HEK293 (cell line): ENCODE measurements around the gene SSBP3.

Experiments
- CTCF ChIA-PET: fragments of 350-600 bp; formaldehyde crosslinking; extraction: SDS; loops from one replicate; lab custom pipeline; 2021; ENCODE audit warnings: antibody characterized with exemption; lab: Yijun Ruan, JAX
- POLR2A ChIA-PET: fragments of 300-600 bp; formaldehyde crosslinking; extraction: SDS; loops from one replicate; lab custom pipeline; 2020; ENCODE audit warnings: antibody characterized with exemption, inconsistent platforms; lab: Yijun Ruan, JAX
- H3K27ac ChIP-seq: fragments of 200-500 bp; sonication (Bioruptor generic); 2 replicates; pipeline ENCODE4 v1.5.1; 2014; ENCODE audit warnings: low read depth, low read length, control low read depth, inconsistent platforms; ENCODE audit errors: extremely low read depth
- H3K36me3 ChIP-seq, 2 experiments: fragments of 200-500 bp in 1 of 2; sonication (Bioruptor generic) in 1 of 2; 1 replicate in 1 of 2; 2 replicates in 1 of 2; pipeline ENCODE4 v1.5.1; 2014 to 2017; ENCODE audit warnings: inconsistent platforms in 2 of 2, low read length in 2 of 2; ENCODE audit not compliant: control insufficient read depth in 2 of 2, insufficient read depth in 1 of 2
- H3K4me1 ChIP-seq: fragments of 200-500 bp; sonication (Bioruptor generic); 2 replicates; pipeline ENCODE4 v1.5.1; 2014; ENCODE audit warnings: mild to moderate bottlenecking, low read length, inconsistent platforms; ENCODE audit not compliant: control insufficient read depth, insufficient read depth
- H3K4me3 ChIP-seq: 2 replicates; pipeline ENCODE4 v1.5.1; 2011; ENCODE audit warnings: low read depth, mild to moderate bottlenecking, control low read depth, low read length, moderate library complexity
- H3K9me3 ChIP-seq: fragments of 200-500 bp; sonication (Bioruptor generic); 2 replicates; pipeline ENCODE4 v1.5.1; 2014; ENCODE audit warnings: low read depth, low read length, inconsistent platforms; ENCODE audit not compliant: control insufficient read depth, insufficient read depth
- EGR2 ChIP-seq: fragments of 450-650 bp; formaldehyde crosslinking; IDR thresholded peaks from 2 replicates; pipeline ENCODE4 v1.5.1; 2016; ENCODE audit warnings: low read depth, missing biosample characterization, missing genetic modification characterization
- GLI4 ChIP-seq: fragments of 450-650 bp; formaldehyde crosslinking; IDR thresholded peaks from 2 replicates; pipeline ENCODE4 v1.5.1; 2016; ENCODE audit warnings: missing biosample characterization, missing genetic modification characterization
- GLIS2 ChIP-seq: fragments of 450-650 bp; formaldehyde crosslinking; IDR thresholded peaks from 2 replicates; pipeline ENCODE4 v1.5.1; 2016; ENCODE audit warnings: missing biosample characterization, missing genetic modification characterization
- HOXC10 ChIP-seq: sonication (generic); formaldehyde crosslinking; IDR thresholded peaks from 2 replicates; pipeline ENCODE4 v1.8.1; 2023; ENCODE audit warnings: mild to moderate bottlenecking, missing genetic modification reagents
- IKZF3 ChIP-seq: fragments of 450-650 bp; IDR thresholded peaks from 2 replicates; pipeline ENCODE4 v1.5.0; 2018; ENCODE audit warnings: missing biosample characterization, mild to moderate bottlenecking, missing genetic modification characterization, moderate library complexity
- KLF16 ChIP-seq: fragments of 450-650 bp; formaldehyde crosslinking; IDR thresholded peaks from 2 replicates; pipeline ENCODE4 v1.5.1; 2017; ENCODE audit warnings: missing biosample characterization, missing genetic modification characterization
- KLF9 ChIP-seq: fragments of 450-650 bp; formaldehyde crosslinking; IDR thresholded peaks from 2 replicates; pipeline ENCODE4 v1.5.1; 2016; ENCODE audit warnings: missing biosample characterization, missing genetic modification characterization, low read depth
- MEIS1 ChIP-seq: sonication (generic); formaldehyde crosslinking; IDR thresholded peaks from 2 replicates; pipeline ENCODE4 v1.8.1; 2022; ENCODE audit warnings: missing genetic modification reagents, mild to moderate bottlenecking, borderline replicate concordance
- PRDM10 ChIP-seq: fragments of 450-650 bp; formaldehyde crosslinking; IDR thresholded peaks from 2 replicates; pipeline ENCODE4 v1.5.1; 2016; ENCODE audit warnings: missing biosample characterization, missing genetic modification characterization
- YY1 ChIP-seq: fragments of 450-650 bp; formaldehyde crosslinking; IDR thresholded peaks from 2 replicates; pipeline ENCODE4 v1.5.1; 2018; ENCODE audit warnings: missing biosample characterization, missing genetic modification characterization
- ZBTB8A ChIP-seq: fragments of 450-650 bp; formaldehyde crosslinking; IDR thresholded peaks from 2 replicates; pipeline ENCODE4 v1.5.1; 2016; ENCODE audit warnings: missing biosample characterization, missing genetic modification characterization
- ZIC2 ChIP-seq: fragments of 450-650 bp; formaldehyde crosslinking; IDR thresholded peaks from 2 replicates; pipeline ENCODE4 v1.5.1; 2016; ENCODE audit warnings: missing biosample characterization, missing genetic modification characterization
- ZNF121 ChIP-seq: fragments of 450-650 bp; formaldehyde crosslinking; IDR thresholded peaks from 2 replicates; pipeline ENCODE4 v1.5.1; 2016; ENCODE audit warnings: missing biosample characterization, missing genetic modification characterization
- ZNF221 ChIP-seq: fragments of 450-650 bp; formaldehyde crosslinking; IDR thresholded peaks from 2 replicates; pipeline ENCODE4 v1.5.1; 2017; ENCODE audit warnings: missing biosample characterization, missing genetic modification characterization, borderline replicate concordance
- ZNF223 ChIP-seq: fragments of 450-650 bp; formaldehyde crosslinking; IDR thresholded peaks from 2 replicates; pipeline ENCODE4 v1.5.1; 2016; ENCODE audit warnings: missing biosample characterization, missing genetic modification characterization
- ZNF324 ChIP-seq: fragments of 450-650 bp; formaldehyde crosslinking; IDR thresholded peaks from 2 replicates; pipeline ENCODE4 v1.5.1; 2016; ENCODE audit warnings: missing biosample characterization, missing genetic modification characterization
- ZNF555 ChIP-seq: fragments of 450-650 bp; formaldehyde crosslinking; conservative IDR thresholded peaks from 2 replicates; pipeline ENCODE4 v1.5.1; 2017; ENCODE audit warnings: missing biosample characterization, mild to moderate bottlenecking, missing genetic modification characterization, inconsistent platforms
- ZNF560 ChIP-seq: fragments of 450-650 bp; formaldehyde crosslinking; IDR thresholded peaks from 2 replicates; pipeline ENCODE4 v1.5.1; 2017; ENCODE audit warnings: missing biosample characterization, missing genetic modification characterization, borderline replicate concordance
- ZNF585B ChIP-seq: fragments of 450-650 bp; formaldehyde crosslinking; IDR thresholded peaks from 2 replicates; pipeline ENCODE4 v1.5.1; 2016; ENCODE audit warnings: missing biosample characterization, missing genetic modification characterization
- ZNF639 ChIP-seq: fragments of 450-650 bp; formaldehyde crosslinking; IDR thresholded peaks from 2 replicates; pipeline ENCODE4 v1.5.1; 2016; ENCODE audit warnings: missing biosample characterization, missing genetic modification characterization
- ZNF677 ChIP-seq: fragments of 450-650 bp; IDR thresholded peaks from 2 replicates; pipeline ENCODE4 v1.5.0; 2018; ENCODE audit warnings: missing biosample characterization, mild to moderate bottlenecking, missing genetic modification characterization, moderate library complexity
- ZNF747 ChIP-seq: fragments of 450-650 bp; formaldehyde crosslinking; IDR thresholded peaks from 2 replicates; pipeline ENCODE4 v1.5.1; 2016; ENCODE audit warnings: missing biosample characterization, missing genetic modification characterization
- ZNF777 ChIP-seq: fragments of 450-650 bp; formaldehyde crosslinking; IDR thresholded peaks from 2 replicates; pipeline ENCODE4 v1.5.1; 2017; ENCODE audit warnings: missing biosample characterization, missing genetic modification characterization, borderline replicate concordance
- ZNF792 ChIP-seq: fragments of 450-650 bp; formaldehyde crosslinking; IDR thresholded peaks from 2 replicates; pipeline ENCODE4 v1.5.1; 2016; ENCODE audit warnings: missing biosample characterization, missing genetic modification characterization
- TF ChIP-seq, protein P1 (sequence below): fragments of 450-650 bp; formaldehyde crosslinking; IDR thresholded peaks from 2 replicates; pipeline ENCODE4 v1.5.1; 2017; ENCODE audit warnings: missing biosample characterization, missing genetic modification characterization
- TF ChIP-seq, protein P2 (sequence below): fragments of 450-650 bp; formaldehyde crosslinking; IDR thresholded peaks from 2 replicates; pipeline ENCODE4 v1.5.1; 2016; ENCODE audit warnings: missing biosample characterization, missing genetic modification characterization
- TF ChIP-seq, protein P3 (sequence below): fragments of 450-650 bp; formaldehyde crosslinking; IDR thresholded peaks from 2 replicates; pipeline ENCODE4 v1.5.1; 2016; ENCODE audit warnings: missing biosample characterization, missing genetic modification characterization

The SSBP3 gene

DNA sequence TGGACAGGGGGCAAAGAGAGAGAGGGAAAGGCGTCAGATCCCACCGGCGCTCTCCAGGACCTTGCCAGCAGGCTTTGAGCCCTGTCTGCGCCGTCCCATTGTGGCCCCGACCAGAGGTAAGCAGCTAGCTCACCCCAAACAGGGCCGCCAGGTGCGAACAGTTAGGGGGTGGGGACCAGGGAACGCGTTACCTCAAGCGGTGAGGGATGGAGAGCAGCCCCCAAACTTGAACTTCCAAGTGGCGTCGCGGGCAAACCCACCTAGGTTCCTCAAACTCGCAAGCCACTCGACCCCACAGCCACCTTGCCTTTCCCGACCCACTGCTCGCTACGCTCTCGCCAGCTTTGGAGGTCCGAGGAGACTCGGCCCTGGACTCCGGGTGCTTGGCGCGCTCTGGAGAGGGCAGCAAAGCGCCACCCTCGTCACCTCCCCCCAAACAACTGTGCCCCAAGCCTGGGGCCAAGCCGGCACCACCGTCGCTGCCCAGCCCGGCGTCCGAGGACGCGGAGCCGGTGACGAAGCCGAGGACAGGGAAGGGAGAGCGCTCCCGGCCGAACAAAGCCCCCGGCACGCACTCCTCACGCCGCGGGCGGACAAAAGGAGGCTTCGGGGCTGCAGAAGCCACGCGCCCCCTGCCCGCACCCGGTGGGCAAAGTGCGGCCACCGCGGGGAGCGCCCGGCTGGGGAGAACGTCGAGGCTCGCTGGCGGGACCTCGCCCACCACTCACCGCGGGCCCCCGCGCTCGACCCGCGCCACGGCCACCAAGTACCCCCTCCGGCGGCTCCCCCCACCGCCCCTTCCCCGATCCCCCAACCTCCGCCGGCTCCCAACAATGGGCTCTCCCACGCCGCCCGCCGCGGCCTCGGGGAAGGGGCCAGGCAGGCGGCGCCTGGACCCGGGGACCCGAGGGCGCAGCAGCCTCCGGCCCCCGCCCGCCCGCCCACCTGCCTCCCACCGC lies 976 bp downstream of the SSBP3 start (continued):
- TF ChIP-seq, protein P1, sequence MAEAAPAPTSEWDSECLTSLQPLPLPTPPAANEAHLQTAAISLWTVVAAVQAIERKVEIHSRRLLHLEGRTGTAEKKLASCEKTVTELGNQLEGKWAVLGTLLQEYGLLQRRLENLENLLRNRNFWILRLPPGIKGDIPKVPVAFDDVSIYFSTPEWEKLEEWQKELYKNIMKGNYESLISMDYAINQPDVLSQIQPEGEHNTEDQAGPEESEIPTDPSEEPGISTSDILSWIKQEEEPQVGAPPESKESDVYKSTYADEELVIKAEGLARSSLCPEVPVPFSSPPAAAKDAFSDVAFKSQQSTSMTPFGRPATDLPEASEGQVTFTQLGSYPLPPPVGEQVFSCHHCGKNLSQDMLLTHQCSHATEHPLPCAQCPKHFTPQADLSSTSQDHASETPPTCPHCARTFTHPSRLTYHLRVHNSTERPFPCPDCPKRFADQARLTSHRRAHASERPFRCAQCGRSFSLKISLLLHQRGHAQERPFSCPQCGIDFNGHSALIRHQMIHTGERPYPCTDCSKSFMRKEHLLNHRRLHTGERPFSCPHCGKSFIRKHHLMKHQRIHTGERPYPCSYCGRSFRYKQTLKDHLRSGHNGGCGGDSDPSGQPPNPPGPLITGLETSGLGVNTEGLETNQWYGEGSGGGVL (tag by site-specific recombination), result peak; percentile 49
- TF ChIP-seq ZBTB8A (tag by site-specific recombination) (peak; percentile 74), PRDM10 (no peak), ZNF223 (peak; percentile 24; the same call in 1 of the 2 replicates), ZIC2 (tag by site-specific recombination) (peak; percentile 51; the same call in 1 of the 2 replicates), KLF9 (peak; percentile 20; the same call in 1 of the 2 replicates), ZNF639 (no peak), GLI4 (tag by site-specific recombination) (no peak), ZNF677 (tag by site-specific recombination) (no peak), GLIS2 (tag by site-specific recombination) (peak; percentile 74), IKZF3 (tag by site-specific recombination) (no peak)
- TF ChIP-seq, protein P2, sequence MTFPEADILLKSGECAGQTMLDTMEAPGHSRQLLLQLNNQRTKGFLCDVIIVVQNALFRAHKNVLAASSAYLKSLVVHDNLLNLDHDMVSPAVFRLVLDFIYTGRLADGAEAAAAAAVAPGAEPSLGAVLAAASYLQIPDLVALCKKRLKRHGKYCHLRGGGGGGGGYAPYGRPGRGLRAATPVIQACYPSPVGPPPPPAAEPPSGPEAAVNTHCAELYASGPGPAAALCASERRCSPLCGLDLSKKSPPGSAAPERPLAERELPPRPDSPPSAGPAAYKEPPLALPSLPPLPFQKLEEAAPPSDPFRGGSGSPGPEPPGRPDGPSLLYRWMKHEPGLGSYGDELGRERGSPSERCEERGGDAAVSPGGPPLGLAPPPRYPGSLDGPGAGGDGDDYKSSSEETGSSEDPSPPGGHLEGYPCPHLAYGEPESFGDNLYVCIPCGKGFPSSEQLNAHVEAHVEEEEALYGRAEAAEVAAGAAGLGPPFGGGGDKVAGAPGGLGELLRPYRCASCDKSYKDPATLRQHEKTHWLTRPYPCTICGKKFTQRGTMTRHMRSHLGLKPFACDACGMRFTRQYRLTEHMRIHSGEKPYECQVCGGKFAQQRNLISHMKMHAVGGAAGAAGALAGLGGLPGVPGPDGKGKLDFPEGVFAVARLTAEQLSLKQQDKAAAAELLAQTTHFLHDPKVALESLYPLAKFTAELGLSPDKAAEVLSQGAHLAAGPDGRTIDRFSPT (tag by site-specific recombination), result peak; percentile 77
- TF ChIP-seq, protein P3, sequence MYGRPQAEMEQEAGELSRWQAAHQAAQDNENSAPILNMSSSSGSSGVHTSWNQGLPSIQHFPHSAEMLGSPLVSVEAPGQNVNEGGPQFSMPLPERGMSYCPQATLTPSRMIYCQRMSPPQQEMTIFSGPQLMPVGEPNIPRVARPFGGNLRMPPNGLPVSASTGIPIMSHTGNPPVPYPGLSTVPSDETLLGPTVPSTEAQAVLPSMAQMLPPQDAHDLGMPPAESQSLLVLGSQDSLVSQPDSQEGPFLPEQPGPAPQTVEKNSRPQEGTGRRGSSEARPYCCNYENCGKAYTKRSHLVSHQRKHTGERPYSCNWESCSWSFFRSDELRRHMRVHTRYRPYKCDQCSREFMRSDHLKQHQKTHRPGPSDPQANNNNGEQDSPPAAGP (tag by site-specific recombination), result 0 out of 2 replicates have a peak, but pooled peaks have one; percentile 15

DNA sequence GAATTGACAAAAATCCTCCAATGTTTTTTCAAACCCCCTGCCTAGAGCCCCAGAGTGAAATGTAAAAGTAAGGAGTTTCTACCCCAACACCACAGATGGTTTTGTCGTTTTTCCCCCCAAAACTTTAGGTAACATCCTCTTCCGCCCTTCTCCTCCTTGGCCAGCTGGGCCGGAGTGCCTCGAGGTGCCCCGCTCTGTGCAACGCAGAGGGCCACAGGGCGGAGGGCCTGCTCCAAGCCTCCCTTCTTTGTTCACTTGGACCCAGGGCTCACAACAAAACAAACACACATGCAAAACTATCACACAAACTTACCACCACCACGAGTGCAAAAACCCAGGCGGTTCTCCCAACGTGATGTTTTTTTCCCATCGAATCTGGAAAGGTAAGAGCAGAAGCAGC lies 1.9 kb downstream of the SSBP3 start:
- POLR2A ChIA-PET, result no interaction called here
- Histone ChIP-seq H3K4me3 (no peak overlapping the region), H3K27ac (no peak overlapping the region), H3K9me3 (no peaks in the 10 kb centered on the region), H3K36me3 (peaks cover 13 to 40% of the 10 kb centered on the region in 2 experiments), H3K4me1 (peaks cover 14% of the 10 kb centered on the region)
- CTCF ChIA-PET, result interaction anchor here (0.7 to 2.6 kb wide), 3 partner anchors 8 to 93 kb away, joined by 4 to 13 read pairs (median 4); no protein-coding TSS in a partner anchor
- TF ChIP-seq ZNF585B, result no peak
- TF ChIP-seq ZNF555 (tag by site-specific recombination), result no peak
- TF ChIP-seq MEIS1, result no peak
- TF ChIP-seq HOXC10 (CRISPR knock-in tag), result no peak
- TF ChIP-seq KLF16 (tag by site-specific recombination), result no peak
- no peak for TF ChIP-seq ZNF777 (tag by site-specific recombination)
- no peak for TF ChIP-seq ZNF221 (tag by site-specific recombination)
- TF ChIP-seq ZNF560 (tag by site-specific recombination), result no peak
- no peak for TF ChIP-seq YY1
- no peak for TF ChIP-seq ZNF792 (tag by site-specific recombination)
- TF ChIP-seq ZNF324, result no peak
- TF ChIP-seq ZNF121 (tag by site-specific recombination), result no peak
- TF ChIP-seq EGR2 (tag by site-specific recombination), result no peak
- no peak for TF ChIP-seq ZNF747 (tag by site-specific recombination)
